Measurements from ENCODE around the gene SCGB1C1. TPM values are rescaled to one million over a fixed set of nuclear protein-coding genes. Genes with fewer than 3 reads are reported as not detected.

The SCGB1C1 gene
- total RNA-seq, 1 donor from 2014 or later: not detected

- TF ChIP-seq, protein P1, sequence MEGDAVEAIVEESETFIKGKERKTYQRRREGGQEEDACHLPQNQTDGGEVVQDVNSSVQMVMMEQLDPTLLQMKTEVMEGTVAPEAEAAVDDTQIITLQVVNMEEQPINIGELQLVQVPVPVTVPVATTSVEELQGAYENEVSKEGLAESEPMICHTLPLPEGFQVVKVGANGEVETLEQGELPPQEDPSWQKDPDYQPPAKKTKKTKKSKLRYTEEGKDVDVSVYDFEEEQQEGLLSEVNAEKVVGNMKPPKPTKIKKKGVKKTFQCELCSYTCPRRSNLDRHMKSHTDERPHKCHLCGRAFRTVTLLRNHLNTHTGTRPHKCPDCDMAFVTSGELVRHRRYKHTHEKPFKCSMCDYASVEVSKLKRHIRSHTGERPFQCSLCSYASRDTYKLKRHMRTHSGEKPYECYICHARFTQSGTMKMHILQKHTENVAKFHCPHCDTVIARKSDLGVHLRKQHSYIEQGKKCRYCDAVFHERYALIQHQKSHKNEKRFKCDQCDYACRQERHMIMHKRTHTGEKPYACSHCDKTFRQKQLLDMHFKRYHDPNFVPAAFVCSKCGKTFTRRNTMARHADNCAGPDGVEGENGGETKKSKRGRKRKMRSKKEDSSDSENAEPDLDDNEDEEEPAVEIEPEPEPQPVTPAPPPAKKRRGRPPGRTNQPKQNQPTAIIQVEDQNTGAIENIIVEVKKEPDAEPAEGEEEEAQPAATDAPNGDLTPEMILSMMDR (IDR thresholded peaks at IDR 0.05; ENCODE audit: unreplicated experiment): no peak
- H3K27me3 Mint-ChIP-seq (ENCODE audit: low read depth): peaks cover 2% of the 10 kb centered on the region
- peaks cover 1% of the 10 kb centered on the region for H3K4me1 Mint-ChIP-seq
- no peaks in the 10 kb centered on the region for H3K36me3 Mint-ChIP-seq
- H3K9me3 Mint-ChIP-seq: no peaks in the 10 kb centered on the region
- no peak overlapping the region for H3K27ac Mint-ChIP-seq
- no peak overlapping the region for H3K4me3 Mint-ChIP-seq
- DNase-seq (ENCODE audit: low spot score in 2 of 2, unreplicated experiment in 2 of 2): no peak
These were observed 4.2 kb downstream of the SCGB1C1 start for GRCh38 chr11:196786-197731.

DNA sequence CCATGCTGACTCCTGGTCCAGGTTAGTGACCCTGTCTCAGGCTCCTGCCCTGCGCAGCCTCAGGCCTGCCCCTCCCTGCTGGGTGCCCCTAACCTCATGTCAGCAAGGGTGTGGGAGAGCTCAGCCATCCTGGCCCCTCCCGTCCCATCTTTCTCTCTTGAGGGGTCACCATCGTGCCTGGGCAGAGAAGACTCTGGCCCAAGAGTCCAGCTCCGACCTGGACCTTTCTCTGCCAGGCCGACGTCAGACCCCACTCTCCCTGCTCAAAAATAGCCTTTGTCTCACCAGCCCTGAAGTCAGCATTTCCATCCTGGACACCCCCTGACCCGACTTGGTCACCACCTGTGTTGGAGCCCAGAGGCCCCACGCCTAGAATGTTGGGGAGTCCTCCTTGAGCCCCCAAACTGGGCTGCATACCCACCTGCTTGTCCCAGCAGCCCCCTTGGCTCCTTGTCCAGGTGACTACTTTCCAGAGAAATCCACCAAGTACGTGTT, 4.9 kb downstream of the SCGB1C1 start:
- Mint-ChIP-seq H3K27me3 (ENCODE audit: low read depth) (peaks cover 2% of the 10 kb centered on the region), H3K27ac (no peak overlapping the region), H3K9me3 (no peaks in the 10 kb centered on the region), H3K4me3 (no peak overlapping the region), H3K36me3 (peaks cover 4% of the 10 kb centered on the region), H3K4me1 (no peaks in the 10 kb centered on the region)
- TF ChIP-seq, protein P1 (IDR thresholded peaks at IDR 0.05; ENCODE audit: unreplicated experiment): no peak
- DNase-seq (ENCODE audit: low spot score in 2 of 2, unreplicated experiment in 2 of 2): no peak

- Mint-ChIP-seq H3K27ac (no peak overlapping the region), H3K4me1 (no peaks in the 10 kb centered on the region), H3K4me3 (no peak overlapping the region), H3K27me3 (ENCODE audit: low read depth) (peaks cover 2% of the 10 kb centered on the region), H3K9me3 (no peaks in the 10 kb centered on the region), H3K36me3 (peaks cover 4% of the 10 kb centered on the region)
- TF ChIP-seq, protein P1 (IDR thresholded peaks at IDR 0.05; ENCODE audit: unreplicated experiment): no peak
- no peak for DNase-seq (ENCODE audit: low spot score in 2 of 2, unreplicated experiment in 2 of 2)
These were observed 5.4 kb downstream of the SCGB1C1 start for GRCh38 chr11:198236-198806.

- no peak for DNase-seq (ENCODE audit: low spot score in 2 of 2, unreplicated experiment in 2 of 2)
- Mint-ChIP-seq H3K4me1 (no peaks in the 10 kb centered on the region), H3K4me3 (no peak overlapping the region), H3K36me3 (peaks cover 6% of the 10 kb centered on the region), H3K27ac (no peak overlapping the region), H3K9me3 (no peaks in the 10 kb centered on the region), H3K27me3 (ENCODE audit: low read depth) (no peaks in the 10 kb centered on the region)
- TF ChIP-seq, protein P1 (IDR thresholded peaks at IDR 0.05; ENCODE audit: unreplicated experiment): no peak
These were observed 6.2 kb downstream of the SCGB1C1 start for GRCh38 chr11:199004-199581.

GRCh38 chr11:199782-200181, 6.9 kb downstream of the SCGB1C1 start:
- peak in 1 of 2 experiments; percentile 29 for DNase-seq (ENCODE audit: low spot score in 2 of 2, unreplicated experiment in 2 of 2)
- H3K4me1 Mint-ChIP-seq: no peaks in the 10 kb centered on the region
- H3K27ac Mint-ChIP-seq: no peak overlapping the region
- no peaks in the 10 kb centered on the region for H3K9me3 Mint-ChIP-seq
- peaks cover 6% of the 10 kb centered on the region for H3K36me3 Mint-ChIP-seq
- TF ChIP-seq, protein P1 (IDR thresholded peaks at IDR 0.05; ENCODE audit: unreplicated experiment): no peak
- no peak overlapping the region for H3K4me3 Mint-ChIP-seq
- H3K27me3 Mint-ChIP-seq (ENCODE audit: low read depth): no peaks in the 10 kb centered on the region

Data from mesothelial cell of epicardium (in vitro differentiated cells).